DND-41 (cell line): ENCODE data around the gene TNNC2.

ENCODE experiments used
- ATAC-seq: fragments of 200-7000 bp; cut with Tn5 transposase; 3 replicates; pipeline ENCODE4 v1.9.1; 2021; ENCODE audit warnings: low read depth; ENCODE audit not compliant: insufficient read depth
- DNase-seq: peaks from one replicate; pipeline ENCODE4 v3.0.0-alpha.2; 2020
- H2AFZ ChIP-seq: 2 replicates; pipeline ENCODE4 v1.6.0; 2012; ENCODE audit warnings: low read depth, low read length
- H3K27ac ChIP-seq: 2 replicates; pipeline ENCODE4 v1.5.1; 2012; ENCODE audit warnings: low read length, inconsistent platforms
- H3K27me3 ChIP-seq: fragments of 200-600 bp; sonication (generic); 2 replicates; pipeline ENCODE4 v1.6.0; 2012; ENCODE audit warnings: low read length, mild to moderate bottlenecking, inconsistent platforms; ENCODE audit not compliant: insufficient read depth, poor library complexity
- H3K36me3 ChIP-seq: 2 replicates; pipeline ENCODE4 v1.5.1; 2012; ENCODE audit warnings: low read length, inconsistent platforms; ENCODE audit not compliant: insufficient read depth
- H3K4me1 ChIP-seq: 2 replicates; pipeline ENCODE4 v1.5.1; 2012; ENCODE audit warnings: mild to moderate bottlenecking, low read length; ENCODE audit not compliant: insufficient read depth
- H3K4me2 ChIP-seq: 2 replicates; pipeline ENCODE4 v1.6.0; 2012; ENCODE audit warnings: mild to moderate bottlenecking, moderate library complexity, low read length, inconsistent platforms; ENCODE audit not compliant: insufficient read depth
- H3K4me3 ChIP-seq, 2 experiments: fragments of 200-600 bp in 1 of 2; shearing (Covaris generic) in 1 of 2; 2 replicates each; pipeline ENCODE4 v1.5.1; 2012 to 2016; ENCODE audit warnings: inconsistent platforms in 2 of 2, low read length in 2 of 2, mild to moderate bottlenecking in 2 of 2, low read depth in 1 of 2, moderate library complexity in 1 of 2
- H3K79me2 ChIP-seq: 2 replicates; pipeline ENCODE4 v1.6.0; 2012; ENCODE audit warnings: low read length, inconsistent platforms; ENCODE audit not compliant: insufficient read depth
- H3K9ac ChIP-seq: 2 replicates; pipeline ENCODE4 v1.6.0; 2012; ENCODE audit warnings: low read depth, mild to moderate bottlenecking, inconsistent platforms, low read length, moderate library complexity
- H3K9me3 ChIP-seq: 2 replicates; pipeline ENCODE4 v1.5.1; 2012; ENCODE audit warnings: low read length, moderate library complexity, mild to moderate bottlenecking, inconsistent platforms; ENCODE audit not compliant: insufficient read depth, severe bottlenecking
- H4K20me1 ChIP-seq: 2 replicates; pipeline ENCODE4 v1.6.0; 2012; ENCODE audit warnings: low read length; ENCODE audit not compliant: insufficient read depth
- EZH2 ChIP-seq: IDR thresholded peaks from 3 replicates; pipeline ENCODE4 v1.6.1; 2012; ENCODE audit warnings: borderline replicate concordance, low read depth, mild to moderate bottlenecking, moderate library complexity, low read length, inconsistent platforms; ENCODE audit not compliant: severe bottlenecking
- TF ChIP-seq, protein P1 (sequence below): IDR thresholded peaks from 2 replicates; pipeline ENCODE4 v1.5.1; 2012; ENCODE audit warnings: borderline replicate concordance, low read length, moderate library complexity, mild to moderate bottlenecking; ENCODE audit not compliant: poor library complexity, severe bottlenecking; ENCODE audit errors: extremely low read depth

Gene TNNC2

DNA sequence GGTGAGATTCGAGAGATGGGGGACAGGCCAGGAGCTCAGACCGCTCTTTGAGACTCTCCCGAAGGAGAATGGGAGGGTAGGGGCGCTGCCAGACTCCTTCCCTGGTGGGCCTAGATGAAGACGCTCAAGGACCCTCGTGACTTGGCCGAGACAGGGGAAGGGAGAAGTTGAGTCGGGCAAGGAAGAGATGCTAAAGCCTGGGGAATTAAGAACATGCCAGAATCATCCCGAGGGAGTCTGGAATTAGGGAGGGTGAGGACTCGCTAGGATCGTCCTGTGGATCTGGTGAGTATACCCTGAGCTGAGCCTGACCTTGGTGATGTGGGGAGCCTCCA, 14.1 kb downstream of the TNNC2 start:
- DNase-seq, result no peak
- no peaks in the 10 kb centered on the region for H3K27me3 ChIP-seq
- H3K4me2 ChIP-seq, result peak overlapping the region; percentile 78
- peaks cover 73% of the 10 kb centered on the region for H3K36me3 ChIP-seq
- H3K9me3 ChIP-seq, result no peaks in the 10 kb centered on the region
- H4K20me1 ChIP-seq, result peaks cover 14% of the 10 kb centered on the region; the same call in 1 of the 2 replicates
- TF ChIP-seq, protein P1, sequence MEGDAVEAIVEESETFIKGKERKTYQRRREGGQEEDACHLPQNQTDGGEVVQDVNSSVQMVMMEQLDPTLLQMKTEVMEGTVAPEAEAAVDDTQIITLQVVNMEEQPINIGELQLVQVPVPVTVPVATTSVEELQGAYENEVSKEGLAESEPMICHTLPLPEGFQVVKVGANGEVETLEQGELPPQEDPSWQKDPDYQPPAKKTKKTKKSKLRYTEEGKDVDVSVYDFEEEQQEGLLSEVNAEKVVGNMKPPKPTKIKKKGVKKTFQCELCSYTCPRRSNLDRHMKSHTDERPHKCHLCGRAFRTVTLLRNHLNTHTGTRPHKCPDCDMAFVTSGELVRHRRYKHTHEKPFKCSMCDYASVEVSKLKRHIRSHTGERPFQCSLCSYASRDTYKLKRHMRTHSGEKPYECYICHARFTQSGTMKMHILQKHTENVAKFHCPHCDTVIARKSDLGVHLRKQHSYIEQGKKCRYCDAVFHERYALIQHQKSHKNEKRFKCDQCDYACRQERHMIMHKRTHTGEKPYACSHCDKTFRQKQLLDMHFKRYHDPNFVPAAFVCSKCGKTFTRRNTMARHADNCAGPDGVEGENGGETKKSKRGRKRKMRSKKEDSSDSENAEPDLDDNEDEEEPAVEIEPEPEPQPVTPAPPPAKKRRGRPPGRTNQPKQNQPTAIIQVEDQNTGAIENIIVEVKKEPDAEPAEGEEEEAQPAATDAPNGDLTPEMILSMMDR, result no peak
- no peak for TF ChIP-seq EZH2
- H3K27ac ChIP-seq, result peak overlapping the region; percentile 83
- peak overlapping the region; percentile 77 for H2AFZ ChIP-seq
- H3K4me1 ChIP-seq, result peaks cover 34% of the 10 kb centered on the region
- H3K4me3 ChIP-seq, result peak overlapping the region; percentile 61 to 80
- peak overlapping the region; percentile 88 for H3K9ac ChIP-seq
- H3K79me2 ChIP-seq, result peaks cover 29% of the 10 kb centered on the region
- ATAC-seq, result no peak

DNA sequence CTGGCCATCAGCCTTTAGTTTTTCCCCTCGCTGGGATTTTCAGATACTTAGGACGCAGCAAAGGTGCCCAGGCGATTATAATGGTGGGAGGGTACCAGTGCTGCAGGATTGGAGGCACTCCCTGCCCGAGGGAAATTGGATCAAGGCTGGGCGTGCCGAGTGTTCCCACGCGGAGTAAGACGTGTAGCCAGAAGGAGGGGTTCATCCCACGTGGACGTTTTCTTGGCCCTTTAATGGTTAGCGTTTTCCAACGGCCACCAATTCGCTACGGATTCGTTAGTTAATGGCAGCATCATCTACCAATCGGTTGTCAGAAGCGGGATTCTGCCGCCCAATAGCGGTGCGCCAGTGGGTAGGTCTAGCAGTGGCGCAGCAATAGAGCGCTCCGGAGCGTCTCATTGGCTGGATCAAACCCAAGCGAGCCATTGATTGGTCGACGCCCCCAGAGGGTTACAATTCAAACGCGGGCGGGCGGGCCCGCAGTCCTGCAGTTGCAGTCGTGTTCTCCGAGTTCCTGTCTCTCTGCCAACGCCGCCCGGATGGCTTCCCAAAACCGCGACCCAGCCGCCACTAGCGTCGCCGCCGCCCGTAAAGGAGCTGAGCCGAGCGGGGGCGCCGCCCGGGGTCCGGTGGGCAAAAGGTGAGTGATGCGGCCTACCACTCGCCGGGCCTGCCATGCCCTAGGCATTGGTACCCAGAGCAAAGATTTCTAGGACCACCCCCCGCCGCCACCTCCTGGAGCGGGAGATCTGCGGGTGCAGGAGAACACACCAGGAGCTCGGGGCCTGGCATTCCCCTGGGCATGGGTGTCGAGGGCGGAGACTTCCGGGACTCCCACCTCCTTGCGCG, 14.7 kb downstream of the TNNC2 start, which contains the start of gene UBE2C:
UBE2C (plus strand) TSS at position 488 of the 849 bp plus-strand sequence; CDS start at position 540, 52 bp downstream.
- Histone ChIP-seq H3K27ac (peak within 1 kb of the TSS; percentile 83), H3K79me2 (peaks cover 29% of the 10 kb centered on the region), H3K9me3 (no peaks in the 10 kb centered on the region), H2AFZ (peak within 1 kb of the TSS; percentile 77), H3K4me3 (peak within 1 kb of the TSS; percentile 61 to 80), H3K4me2 (peak within 1 kb of the TSS; percentile 78), H3K27me3 (no peaks in the 10 kb centered on the region), H3K36me3 (peaks cover 79% of the 10 kb centered on the region), H3K9ac (peak within 1 kb of the TSS; percentile 88), H4K20me1 (peaks cover 14% of the 10 kb centered on the region; the same call in 1 of the 2 replicates), H3K4me1 (peaks cover 34% of the 10 kb centered on the region)
- TF ChIP-seq EZH2, result no peak
- TF ChIP-seq, protein P1, result peak; percentile 6
- ATAC-seq (peak; percentile 99), DNase-seq (peak; percentile 99)

DNA sequence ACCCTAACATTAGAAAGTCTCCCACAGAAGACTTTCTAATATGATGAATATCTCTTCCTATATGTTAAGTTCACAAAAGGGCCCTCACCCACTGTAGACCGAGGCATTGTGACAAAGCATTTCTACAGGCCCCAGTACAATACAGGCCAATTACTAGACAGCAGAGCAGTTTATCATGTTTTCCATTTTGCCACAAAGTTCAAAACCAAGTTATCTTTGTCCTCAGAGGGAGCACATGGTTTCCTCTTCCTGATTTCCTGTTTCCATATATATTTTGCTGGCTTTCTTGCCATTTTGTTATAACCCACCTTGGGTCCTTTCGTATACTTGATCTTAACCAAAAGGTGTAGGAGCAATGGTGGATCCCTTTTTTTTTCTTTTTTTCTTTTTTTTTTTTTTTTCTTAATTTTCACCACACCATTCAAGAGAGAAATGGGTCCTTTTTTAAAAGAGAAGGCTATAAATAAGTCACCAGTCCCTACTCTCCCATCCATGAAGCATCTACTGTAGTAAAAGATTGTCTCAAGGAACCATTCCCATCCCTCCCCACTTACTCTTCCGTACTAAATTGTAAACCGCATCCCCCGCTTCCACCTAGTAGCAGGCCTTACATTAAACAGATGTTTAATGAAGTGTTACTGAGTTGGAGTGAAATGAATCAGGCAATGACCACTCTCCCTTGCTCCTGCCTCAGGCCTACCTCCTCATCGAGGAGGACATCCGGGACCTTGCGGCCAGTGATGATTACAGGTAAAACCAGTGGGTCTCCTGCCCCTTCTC, 16.7 kb downstream of the TNNC2 start:
- H3K9ac ChIP-seq, result no peak overlapping the region
- no peaks in the 10 kb centered on the region for H3K27me3 ChIP-seq
- peaks cover 29% of the 10 kb centered on the region for H3K79me2 ChIP-seq
- H4K20me1 ChIP-seq, result peaks cover 5% of the 10 kb centered on the region; the same call in 1 of the 2 replicates
- no peak overlapping the region for H3K27ac ChIP-seq
- H3K36me3 ChIP-seq, result peaks cover 80% of the 10 kb centered on the region
- DNase-seq, result no peak
- no peak overlapping the region for H3K4me2 ChIP-seq
- TF ChIP-seq, protein P1, result no peak
- no peak for TF ChIP-seq EZH2
- H3K4me1 ChIP-seq, result peaks cover 30% of the 10 kb centered on the region
- no peak for ATAC-seq
- H3K9me3 ChIP-seq, result no peaks in the 10 kb centered on the region
- no peak overlapping the region for H3K4me3 ChIP-seq
- no peak overlapping the region for H2AFZ ChIP-seq
